ENCODE measurements around the gene EBF4. TPM values are rescaled to one million over a fixed set of nuclear protein-coding genes. Genes with fewer than 3 reads are reported as not detected.

EBF4 gene
- total RNA-seq, 4 donors from 2014 or later: 1.3 to 7.5 (median 5.4) TPM

- TF ChIP-seq CTCF (IDR thresholded peaks at IDR 0.05): no peak
- DNase-seq (ENCODE audit: low spot score): no peak
- ATAC-seq (ENCODE audit: low FRiP score): no peak
Observed at GRCh38 chr20:2759603-2760296, 67.2 kb downstream of the EBF4 start.

GRCh38 chr20:2760297-2760951, 67.8 kb downstream of the EBF4 start:
- TF ChIP-seq CTCF (IDR thresholded peaks at IDR 0.05): no peak
- DNase-seq (ENCODE audit: low spot score) (no peak), ATAC-seq (ENCODE audit: low FRiP score) (no peak)

GRCh38 chr20:2760952-2761305, 68.3 kb downstream of the EBF4 start:
- ATAC-seq (ENCODE audit: low FRiP score) (no peak), DNase-seq (ENCODE audit: low spot score) (no peak)
- no peak for TF ChIP-seq CTCF (IDR thresholded peaks at IDR 0.05)

- no peak for TF ChIP-seq CTCF (IDR thresholded peaks at IDR 0.05)
- no peak for ATAC-seq (ENCODE audit: low FRiP score)
- no peak for DNase-seq (ENCODE audit: low spot score)
Observed at GRCh38 chr20:2761885-2762284, 69.3 kb downstream of the EBF4 start.

GRCh38 chr20:2762578-2763131, 70.1 kb downstream of the EBF4 start:
- DNase-seq (ENCODE audit: low spot score): no peak
- TF ChIP-seq CTCF (IDR thresholded peaks at IDR 0.05): no peak
- ATAC-seq (ENCODE audit: low FRiP score): no peak

GRCh38 chr20:2763186-2763585, 70.6 kb downstream of the EBF4 start:
- no peak for ATAC-seq (ENCODE audit: low FRiP score)
- no peak for DNase-seq (ENCODE audit: low spot score)
- TF ChIP-seq CTCF (IDR thresholded peaks at IDR 0.05): no peak
